Neuronal stem cell (in vitro differentiated cells): ENCODE results near the gene ASF1B.

Experiments
- DNase-seq: peaks from one replicate; pipeline ENCODE4 v3.0.0-alpha.2; 2013; ENCODE audit warnings: low spot score
- H2AFZ ChIP-seq: one replicate; pipeline ENCODE4 v1.6.1; 2013; ENCODE audit warnings: mild to moderate bottlenecking, low read length, inconsistent platforms
- H2AK5ac ChIP-seq: 2 replicates; pipeline ENCODE4 v1.6.1; 2013; ENCODE audit warnings: low read depth, mild to moderate bottlenecking, inconsistent platforms, low read length, moderate library complexity, mixed read lengths
- H2BK120ac ChIP-seq: 2 replicates; pipeline ENCODE4 v1.6.1; 2013; ENCODE audit warnings: low read depth, mild to moderate bottlenecking, inconsistent platforms, low read length, moderate library complexity, mixed read lengths
- H2BK12ac ChIP-seq: one replicate; pipeline ENCODE4 v1.6.1; 2013; ENCODE audit warnings: low read length, inconsistent platforms
- H2BK15ac ChIP-seq: 2 replicates; pipeline ENCODE4 v1.6.1; 2013; ENCODE audit warnings: mild to moderate bottlenecking, low read length, inconsistent platforms, mixed read lengths
- H2BK5ac ChIP-seq: one replicate; pipeline ENCODE4 v1.6.1; 2013; ENCODE audit warnings: inconsistent platforms, mild to moderate bottlenecking, low read length, moderate library complexity
- H3K14ac ChIP-seq: one replicate; pipeline ENCODE4 v1.6.1; 2013; ENCODE audit warnings: low read length, inconsistent platforms
- H3K18ac ChIP-seq: 2 replicates; pipeline ENCODE4 v1.6.1; 2013; ENCODE audit warnings: low read length, inconsistent platforms
- H3K23ac ChIP-seq: 2 replicates; pipeline ENCODE4 v1.6.1; 2013; ENCODE audit warnings: low read depth, mild to moderate bottlenecking, mixed read lengths, low read length, inconsistent platforms; ENCODE audit not compliant: poor library complexity
- H3K27ac ChIP-seq: replicated peaks from 3 replicates; pipeline ENCODE4 v1.5.1; 2013; ENCODE audit warnings: low read length, inconsistent platforms
- H3K27me3 ChIP-seq, 3 experiments: 2 replicates each; pipeline ENCODE4 v1.6.1; 2013; ENCODE audit warnings: low read length in 3 of 3, mild to moderate bottlenecking in 2 of 3, inconsistent platforms in 1 of 3, low read depth in 1 of 3, mixed read lengths in 1 of 3, moderate library complexity in 1 of 3; ENCODE audit not compliant: control insufficient read depth in 3 of 3, insufficient read depth in 3 of 3
- H3K36me3 ChIP-seq, 2 donors: replicated peaks in 1 of 2; 2 replicates each; pipeline ENCODE4 v1.6.1; 2013; ENCODE audit warnings: low read length in 2 of 2; ENCODE audit not compliant: control insufficient read depth in 2 of 2, insufficient read depth in 2 of 2
- H3K4ac ChIP-seq: 2 replicates; pipeline ENCODE4 v1.6.1; 2013; ENCODE audit warnings: inconsistent platforms, mild to moderate bottlenecking, low read length, moderate library complexity
- H3K4me1 ChIP-seq, 2 donors: 1 replicate in 1 of 2; 2 replicates in 1 of 2; pipeline ENCODE4 v1.6.1; 2013; ENCODE audit warnings: low read length in 2 of 2, low read depth in 1 of 2; ENCODE audit not compliant: control insufficient read depth in 2 of 2, insufficient read depth in 1 of 2
- H3K4me2 ChIP-seq: one replicate; pipeline ENCODE4 v1.6.1; 2013; ENCODE audit warnings: mild to moderate bottlenecking, low read length, inconsistent platforms; ENCODE audit not compliant: insufficient read depth, poor library complexity, severe bottlenecking
- H3K4me3 ChIP-seq, 2 donors: 2 replicates each; pipeline ENCODE4 v1.5.1; 2013; ENCODE audit warnings: low read length in 2 of 2, mild to moderate bottlenecking in 2 of 2, inconsistent platforms in 1 of 2, moderate library complexity in 1 of 2
- H3K79me1 ChIP-seq: one replicate; pipeline ENCODE4 v1.6.1; 2013; ENCODE audit warnings: low read depth, mild to moderate bottlenecking, inconsistent platforms, low read length, moderate library complexity
- H3K9ac ChIP-seq: one replicate; pipeline ENCODE4 v1.6.1; 2013; ENCODE audit warnings: mild to moderate bottlenecking, low read depth, low read length, inconsistent platforms; ENCODE audit not compliant: poor library complexity
- H3K9me3 ChIP-seq, 2 donors: replicated peaks in 1 of 2; 2 replicates each; pipeline versions ENCODE3 to v1.6.1; 2013; ENCODE audit warnings: low read length in 2 of 2, mild to moderate bottlenecking in 2 of 2, inconsistent platforms in 1 of 2, low read depth in 1 of 2, mixed read lengths in 1 of 2, moderate library complexity in 1 of 2; ENCODE audit not compliant: control insufficient read depth in 2 of 2, insufficient read depth in 1 of 2
- H4K8ac ChIP-seq: one replicate; pipeline ENCODE4 v1.6.1; 2013; ENCODE audit warnings: low read depth, mild to moderate bottlenecking, inconsistent platforms, low read length, moderate library complexity
- H4K91ac ChIP-seq: one replicate; pipeline ENCODE4 v1.6.1; 2013; ENCODE audit warnings: low read length, low read depth, mild to moderate bottlenecking, inconsistent platforms; ENCODE audit not compliant: poor library complexity
- WGBS, 2 donors: extraction: QIAGEN DNeasy Blood & Tissue Kit; methylation state at CpG; one replicate each; pipeline ENCODE4 v1.1.7; 2013; ENCODE audit warnings: missing lambda C conversion rate in 2 of 2, mixed read lengths in 1 of 2; ENCODE audit not compliant: insufficient read length in 2 of 2, insufficient replicate concordance in 1 of 2; ENCODE audit errors: extremely low coverage in 2 of 2; 5-methylcytosine and 5-hydroxymethylcytosine counted together

Gene ASF1B

GRCh38 chr19:14097532-14098151 lies 38.7 kb downstream of the ASF1B start:
- H3K79me1 ChIP-seq, result no peaks in the 10 kb centered on the region
- no peak overlapping the region for H4K8ac ChIP-seq
- no peak overlapping the region for H2BK120ac ChIP-seq
- H3K9me3 ChIP-seq, result peaks cover 10 to 11% of the 10 kb centered on the region in 2 donors
- no CpG with 5 or more reads among the region's 21 CpGs for WGBS, 2 donors
- peaks cover 10 to 60% of the 10 kb centered on the region in 2 donors for H3K36me3 ChIP-seq
- H2BK5ac ChIP-seq, result no peak overlapping the region
- no peak overlapping the region for H2AFZ ChIP-seq
- DNase-seq, result no peak
- no peak overlapping the region for H3K4me3 ChIP-seq
- no peak overlapping the region for H3K4ac ChIP-seq
- no peak overlapping the region for H2AK5ac ChIP-seq
- H3K9ac ChIP-seq, result no peak overlapping the region
- no peak overlapping the region for H3K18ac ChIP-seq
- H3K27ac ChIP-seq, result no peak overlapping the region
- H3K23ac ChIP-seq, result peak overlapping the region; percentile 37
- no peak overlapping the region for H3K14ac ChIP-seq
- H2BK12ac ChIP-seq, result no peak overlapping the region
- H3K4me2 ChIP-seq, result no peak overlapping the region
- H4K91ac ChIP-seq, result no peak overlapping the region
- H3K4me1 ChIP-seq, result no peaks in the 10 kb centered on the region
- H3K27me3 ChIP-seq, result no peaks in the 10 kb centered on the region
- H2BK15ac ChIP-seq, result no peak overlapping the region

GRCh38 chr19:14096272-14096992 lies 40.0 kb downstream of the ASF1B start:
- Histone ChIP-seq H3K4me3 (no peak overlapping the region), H2BK15ac (no peak overlapping the region), H3K27me3 (no peaks in the 10 kb centered on the region), H3K9me3 (peaks cover 10 to 11% of the 10 kb centered on the region in 2 donors), H3K36me3 (peaks cover 7 to 49% of the 10 kb centered on the region in 2 donors), H3K79me1 (no peaks in the 10 kb centered on the region), H3K27ac (no peak overlapping the region), H3K4ac (no peak overlapping the region), H2BK5ac (peak overlapping the region; percentile 24), H2AFZ (no peak overlapping the region), H3K18ac (no peak overlapping the region), H3K4me1 (peaks cover 0 to 4% of the 10 kb centered on the region in 2 donors), H3K23ac (no peak overlapping the region), H2AK5ac (no peak overlapping the region), H2BK120ac (no peak overlapping the region), H2BK12ac (no peak overlapping the region), H3K9ac (no peak overlapping the region), H3K4me2 (no peak overlapping the region), H3K14ac (no peak overlapping the region), H4K8ac (no peak overlapping the region), H4K91ac (no peak overlapping the region)
- WGBS, 2 donors, result no CpG with 5 or more reads among the region's 11 CpGs
- no peak for DNase-seq

GRCh38 chr19:14094854-14095253 lies 41.5 kb downstream of the ASF1B start:
- Histone ChIP-seq H3K23ac (no peak overlapping the region), H4K8ac (no peak overlapping the region), H2BK5ac (no peak overlapping the region), H3K9me3 (peaks cover 7 to 11% of the 10 kb centered on the region in 2 donors), H3K14ac (no peak overlapping the region), H3K4me2 (no peak overlapping the region), H3K27me3 (no peaks in the 10 kb centered on the region), H2AFZ (no peak overlapping the region), H3K4me1 (peaks cover 0 to 4% of the 10 kb centered on the region in 2 donors), H2BK12ac (no peak overlapping the region), H3K18ac (no peak overlapping the region), H2BK120ac (no peak overlapping the region), H4K91ac (no peak overlapping the region), H2BK15ac (no peak overlapping the region), H3K9ac (peak overlapping the region; percentile 67), H3K4ac (no peak overlapping the region), H3K36me3 (peaks cover 3 to 34% of the 10 kb centered on the region in 2 donors), H3K4me3 (no peak overlapping the region), H3K27ac (no peak overlapping the region), H3K79me1 (no peaks in the 10 kb centered on the region), H2AK5ac (no peak overlapping the region)
- no peak for DNase-seq
- WGBS, 2 donors, result no CpG with 5 or more reads among the region's 7 CpGs

- Histone ChIP-seq H3K9me3 (peaks cover 11% of the 10 kb centered on the region in 2 donors), H3K23ac (no peak overlapping the region), H2BK5ac (no peak overlapping the region), H3K9ac (no peak overlapping the region), H2BK12ac (no peak overlapping the region), H2AK5ac (no peak overlapping the region), H2BK120ac (no peak overlapping the region), H3K4me3 (no peak overlapping the region), H3K36me3 (peaks cover 12 to 40% of the 10 kb centered on the region in 2 donors), H2AFZ (no peak overlapping the region), H3K14ac (no peak overlapping the region), H4K8ac (no peak overlapping the region), H3K4ac (no peak overlapping the region), H3K79me1 (peaks cover 4% of the 10 kb centered on the region), H3K4me2 (no peak overlapping the region), H3K18ac (no peak overlapping the region), H3K4me1 (peaks cover 3 to 4% of the 10 kb centered on the region in 2 donors), H3K27me3 (peaks cover 0 to 4% (median 0%) of the 10 kb centered on the region in 3 experiments), H2BK15ac (no peak overlapping the region), H4K91ac (no peak overlapping the region), H3K27ac (no peak overlapping the region)
- no CpG with 5 or more reads among the region's 9 CpGs for whole genome bisulfite sequencing, 2 donors
- DNase-seq, result no peak
Measured at GRCh38 chr19:14093117-14093823, 43.1 kb downstream of the ASF1B start.
